ENCODE measurements around the gene XRCC6.
"Not testable (repeated sequence)": the region's sequence is repeated elsewhere in the genome, so short reads cannot be mapped to it uniquely, and the experiment has no call there.

The XRCC6 gene

GRCh38 chr22:41661088-41661487 is 40.0 kb downstream of the XRCC6 start:
- no peak for TF ChIP-seq CTCF (IDR thresholded peaks at IDR 0.05; ENCODE audit: low read length, missing control alignments)
- H3K4me3 ChIP-seq (replicated peaks; ENCODE audit: low read depth, low read length), result no peak overlapping the region

GRCh38 chr22:41661713-41662112 is 40.6 kb downstream of the XRCC6 start:
- no peak overlapping the region for H3K4me3 ChIP-seq (replicated peaks; ENCODE audit: low read depth, low read length)
- DNase-seq (ENCODE audit: low read depth), result no peak
- no peak for TF ChIP-seq CTCF (IDR thresholded peaks at IDR 0.05; ENCODE audit: low read length, missing control alignments)

More at GRCh38 chr22:41661088-41661487, 40.0 kb downstream of the XRCC6 start:
- no peak for DNase-seq (ENCODE audit: low read depth)

GRCh38 chr22:41663594-41663993 is 42.5 kb downstream of the XRCC6 start:
- not testable (repeated sequence) for H3K4me3 ChIP-seq (replicated peaks; ENCODE audit: low read depth, low read length); DNase-seq (ENCODE audit: low read depth)

GRCh38 chr22:41664490-41664889 is 43.4 kb downstream of the XRCC6 start:
- no peak overlapping the region for H3K4me3 ChIP-seq (replicated peaks; ENCODE audit: low read depth, low read length)

DNA sequence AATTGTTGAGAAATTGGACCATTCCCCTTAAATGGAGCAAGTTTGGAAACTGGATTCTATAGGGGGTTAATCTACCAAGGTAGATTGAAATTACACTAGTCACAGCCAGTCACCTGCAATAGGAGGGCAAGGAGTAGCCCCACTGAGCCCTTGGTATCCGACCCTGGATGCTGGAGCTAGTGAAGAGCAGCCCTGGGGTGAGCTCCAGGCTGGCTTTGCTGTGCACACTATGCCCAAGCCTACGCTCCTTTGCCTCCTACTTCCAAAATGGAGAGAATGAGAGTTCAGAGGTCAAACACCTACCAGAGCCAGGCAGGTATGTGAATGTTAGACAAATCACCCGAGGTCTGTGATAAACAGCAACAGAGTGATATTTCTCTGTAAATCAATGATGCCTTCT is 43.9 kb downstream of the XRCC6 start:
- H3K4me3 ChIP-seq (replicated peaks; ENCODE audit: low read depth, low read length), result no peak overlapping the region
- TF ChIP-seq CTCF (IDR thresholded peaks at IDR 0.05; ENCODE audit: low read length, missing control alignments), result no peak
- DNase-seq (ENCODE audit: low read depth), result no peak

More at GRCh38 chr22:41664490-41664889, 43.4 kb downstream of the XRCC6 start:
- no peak for TF ChIP-seq CTCF (IDR thresholded peaks at IDR 0.05; ENCODE audit: low read length, missing control alignments)
- DNase-seq (ENCODE audit: low read depth), result no peak

GRCh38 chr22:41668971-41669911 is 48.1 kb downstream of the XRCC6 start:
- no peak overlapping the region for H3K4me3 ChIP-seq (replicated peaks; ENCODE audit: low read depth, low read length)
- peak; percentile 56 for DNase-seq (ENCODE audit: low read depth)
- TF ChIP-seq CTCF (IDR thresholded peaks at IDR 0.05; ENCODE audit: low read length, missing control alignments), result no peak

- not testable (repeated sequence) for H3K4me3 ChIP-seq (replicated peaks; ENCODE audit: low read depth, low read length); DNase-seq (ENCODE audit: low read depth)
These were observed 51.0 kb downstream of the XRCC6 start for GRCh38 chr22:41672096-41672495.

Measured in fibroblast of pulmonary artery (primary cell).